GM19238 (cell line): ENCODE data around the gene APOBEC3H.
A peak's percentile ranks its signal among the peaks of the same experiment; 100 is the strongest.

Experiments
- DNase-seq: peaks from one replicate; pipeline ENCODE4 v3.0.0; 2011; ENCODE audit warnings: low spot score; ENCODE audit not compliant: insufficient read length

Gene APOBEC3H

GRCh38 chr22:39110631-39111561, 13.9 kb downstream of the APOBEC3H start:
- DNase-seq, result no peak

- DNase-seq, result no peak
These were observed 17.1 kb downstream of the APOBEC3H start for GRCh38 chr22:39114112-39114511.

- DNase-seq, result no peak
These were observed 18.5 kb downstream of the APOBEC3H start for GRCh38 chr22:39115570-39115969.

- DNase-seq, result no peak
These were observed 19.1 kb downstream of the APOBEC3H start for GRCh38 chr22:39115977-39116621.

- peak; percentile 53 for DNase-seq
These were observed 20.6 kb downstream of the APOBEC3H start for GRCh38 chr22:39117585-39118191.

GRCh38 chr22:39120983-39121382, 23.9 kb downstream of the APOBEC3H start:
- DNase-seq, result no peak

- no peak for DNase-seq
These were observed 25.9 kb downstream of the APOBEC3H start for GRCh38 chr22:39122772-39123470.

- DNase-seq, result no peak
These were observed 26.9 kb downstream of the APOBEC3H start for GRCh38 chr22:39123751-39124581.

- DNase-seq, result no peak
These were observed 28.6 kb downstream of the APOBEC3H start for GRCh38 chr22:39125622-39126021.

- no peak for DNase-seq
These were observed 31.5 kb downstream of the APOBEC3H start for GRCh38 chr22:39128508-39128907.

GRCh38 chr22:39129081-39129480, 32.0 kb downstream of the APOBEC3H start:
- no peak for DNase-seq

- DNase-seq, result no peak
These were observed 32.7 kb downstream of the APOBEC3H start for GRCh38 chr22:39129746-39130145.

- DNase-seq, result no peak
These were observed 33.2 kb downstream of the APOBEC3H start for GRCh38 chr22:39130152-39130704.

- DNase-seq, result no peak
These were observed 34.1 kb downstream of the APOBEC3H start for GRCh38 chr22:39130892-39131855.

- no peak for DNase-seq
These were observed 35.2 kb downstream of the APOBEC3H start for GRCh38 chr22:39132281-39132680.

GRCh38 chr22:39132871-39133524, 36.0 kb downstream of the APOBEC3H start:
- no peak for DNase-seq

GRCh38 chr22:39133871-39134270, 36.8 kb downstream of the APOBEC3H start:
- DNase-seq, result no peak

GRCh38 chr22:39134366-39135091, 37.5 kb downstream of the APOBEC3H start:
- DNase-seq, result no peak
